Astrocyte (in vitro differentiated cells and primary cell): ENCODE measurements around the gene PLEKHG7.

ENCODE experiments used
- EZH2 ChIP-seq: IDR thresholded peaks from 2 replicates; pipeline ENCODE4 v1.6.1; 2012; ENCODE audit warnings: mild to moderate bottlenecking, low read length, inconsistent platforms; ENCODE audit not compliant: insufficient read depth
- TF ChIP-seq, protein P1 (sequence below): IDR thresholded peaks from 2 replicates; pipeline ENCODE4 v1.5.1; 2011; ENCODE audit warnings: low read depth, mild to moderate bottlenecking, inconsistent platforms, low read length, moderate library complexity; ENCODE audit not compliant: insufficient read depth

DNA sequence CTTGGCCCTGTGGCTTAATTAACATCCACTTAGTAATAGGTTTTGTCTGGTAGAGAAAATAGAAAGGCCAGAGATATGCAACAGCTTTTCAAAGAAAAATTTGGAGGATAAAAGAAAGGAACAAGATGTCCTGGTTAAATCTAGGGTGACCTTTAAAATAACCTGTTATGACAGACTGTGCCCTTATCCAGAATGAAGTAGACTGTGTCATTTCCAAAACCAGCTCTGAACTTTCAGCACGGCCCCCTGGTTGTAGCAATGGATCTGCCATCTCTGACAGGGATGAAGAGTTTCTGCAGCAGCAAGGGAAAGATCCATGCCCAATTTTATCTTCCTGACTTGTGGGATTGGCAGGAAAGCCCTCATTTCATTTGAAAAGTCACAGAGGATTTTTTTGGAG, 5.1 kb downstream of the PLEKHG7 start:
- TF ChIP-seq EZH2: no peak
- TF ChIP-seq, protein P1, sequence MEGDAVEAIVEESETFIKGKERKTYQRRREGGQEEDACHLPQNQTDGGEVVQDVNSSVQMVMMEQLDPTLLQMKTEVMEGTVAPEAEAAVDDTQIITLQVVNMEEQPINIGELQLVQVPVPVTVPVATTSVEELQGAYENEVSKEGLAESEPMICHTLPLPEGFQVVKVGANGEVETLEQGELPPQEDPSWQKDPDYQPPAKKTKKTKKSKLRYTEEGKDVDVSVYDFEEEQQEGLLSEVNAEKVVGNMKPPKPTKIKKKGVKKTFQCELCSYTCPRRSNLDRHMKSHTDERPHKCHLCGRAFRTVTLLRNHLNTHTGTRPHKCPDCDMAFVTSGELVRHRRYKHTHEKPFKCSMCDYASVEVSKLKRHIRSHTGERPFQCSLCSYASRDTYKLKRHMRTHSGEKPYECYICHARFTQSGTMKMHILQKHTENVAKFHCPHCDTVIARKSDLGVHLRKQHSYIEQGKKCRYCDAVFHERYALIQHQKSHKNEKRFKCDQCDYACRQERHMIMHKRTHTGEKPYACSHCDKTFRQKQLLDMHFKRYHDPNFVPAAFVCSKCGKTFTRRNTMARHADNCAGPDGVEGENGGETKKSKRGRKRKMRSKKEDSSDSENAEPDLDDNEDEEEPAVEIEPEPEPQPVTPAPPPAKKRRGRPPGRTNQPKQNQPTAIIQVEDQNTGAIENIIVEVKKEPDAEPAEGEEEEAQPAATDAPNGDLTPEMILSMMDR: no peak
